HG03571 (cell line): ENCODE results near the gene NEURL1B.

Experiments
- ATAC-seq: cut with Tn5 transposase; IDR thresholded peaks from one replicate; pipeline ENCODE4 v1.9.1; 2021; ENCODE audit not compliant: unreplicated experiment

The NEURL1B gene

DNA sequence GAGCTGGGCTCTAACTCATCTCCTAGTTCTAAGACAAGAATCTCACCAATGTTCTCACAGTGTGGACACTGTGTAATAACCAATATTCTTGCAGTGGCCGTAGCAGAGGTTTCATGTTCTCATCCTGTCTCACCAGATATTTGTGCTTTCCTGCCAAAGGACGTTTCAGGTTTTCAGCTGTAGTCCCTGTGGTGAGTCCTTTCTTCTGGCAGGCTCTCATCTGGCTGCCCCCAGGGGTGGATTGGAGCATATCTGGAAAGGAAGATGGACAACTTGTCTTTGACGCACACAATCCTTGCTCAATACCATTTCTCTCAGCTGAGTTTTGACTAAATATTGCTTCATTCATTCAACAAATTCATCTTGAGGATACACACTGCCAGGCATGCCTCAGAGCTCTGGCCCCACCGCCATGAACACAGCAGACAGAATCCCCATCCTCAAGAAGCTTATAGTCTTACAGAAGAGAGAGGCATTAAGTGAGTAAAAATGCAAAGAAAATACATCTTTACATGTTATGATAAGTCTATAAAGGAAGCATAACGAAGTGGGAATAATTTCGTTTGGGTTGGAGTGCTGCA is 33.8 kb upstream of the NEURL1B start:
- ATAC-seq: no peak

GRCh38 chr5:172608773-172609172 is 32.3 kb upstream of the NEURL1B start:
- no peak for ATAC-seq

GRCh38 chr5:172610643-172611042 is 30.4 kb upstream of the NEURL1B start:
- no peak for ATAC-seq

- ATAC-seq: no peak
Measured at GRCh38 chr5:172611913-172612312, 29.1 kb upstream of the NEURL1B start.

DNA sequence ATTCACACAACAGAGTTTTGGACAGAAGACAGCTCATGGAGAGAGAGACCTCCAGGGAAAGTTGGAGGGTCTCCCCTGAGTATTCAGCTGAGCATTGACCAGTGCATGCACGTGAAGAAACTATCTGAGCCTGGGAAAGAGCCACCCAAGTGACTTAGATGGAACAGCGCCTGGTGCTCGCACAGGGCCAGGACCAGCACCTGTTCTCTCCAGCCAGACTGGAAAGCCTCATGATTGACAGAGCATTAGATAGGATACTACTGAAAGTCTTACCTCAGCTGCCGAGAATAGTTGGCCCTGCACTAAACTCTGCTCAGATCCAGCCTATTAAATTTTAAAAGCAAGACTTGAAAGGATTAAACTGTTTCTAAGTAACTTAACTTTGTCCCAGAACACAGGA is 28.3 kb upstream of the NEURL1B start:
- no peak for ATAC-seq

DNA sequence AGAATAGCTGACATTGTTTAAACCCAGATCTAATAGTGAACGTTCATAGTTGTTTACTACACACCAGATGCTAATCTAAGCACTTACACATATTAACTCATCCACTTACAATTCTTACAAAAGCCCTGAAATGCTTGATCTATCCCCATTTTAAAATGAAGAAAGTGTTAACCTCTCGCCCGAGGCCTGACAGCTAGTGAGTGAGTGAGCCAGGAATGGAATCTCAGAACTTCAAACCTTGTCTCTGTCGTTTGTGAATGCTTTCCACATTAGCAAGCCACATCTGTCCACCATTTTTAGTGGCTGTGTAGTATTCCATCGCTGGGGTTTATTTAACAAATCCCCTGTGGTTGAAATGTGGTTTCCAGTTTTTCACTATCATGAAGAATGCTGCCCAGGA is 24.9 kb upstream of the NEURL1B start:
- no peak for ATAC-seq

GRCh38 chr5:172616730-172617129 is 24.3 kb upstream of the NEURL1B start:
- no peak for ATAC-seq

GRCh38 chr5:172617817-172618216 is 23.2 kb upstream of the NEURL1B start:
- ATAC-seq: no peak

DNA sequence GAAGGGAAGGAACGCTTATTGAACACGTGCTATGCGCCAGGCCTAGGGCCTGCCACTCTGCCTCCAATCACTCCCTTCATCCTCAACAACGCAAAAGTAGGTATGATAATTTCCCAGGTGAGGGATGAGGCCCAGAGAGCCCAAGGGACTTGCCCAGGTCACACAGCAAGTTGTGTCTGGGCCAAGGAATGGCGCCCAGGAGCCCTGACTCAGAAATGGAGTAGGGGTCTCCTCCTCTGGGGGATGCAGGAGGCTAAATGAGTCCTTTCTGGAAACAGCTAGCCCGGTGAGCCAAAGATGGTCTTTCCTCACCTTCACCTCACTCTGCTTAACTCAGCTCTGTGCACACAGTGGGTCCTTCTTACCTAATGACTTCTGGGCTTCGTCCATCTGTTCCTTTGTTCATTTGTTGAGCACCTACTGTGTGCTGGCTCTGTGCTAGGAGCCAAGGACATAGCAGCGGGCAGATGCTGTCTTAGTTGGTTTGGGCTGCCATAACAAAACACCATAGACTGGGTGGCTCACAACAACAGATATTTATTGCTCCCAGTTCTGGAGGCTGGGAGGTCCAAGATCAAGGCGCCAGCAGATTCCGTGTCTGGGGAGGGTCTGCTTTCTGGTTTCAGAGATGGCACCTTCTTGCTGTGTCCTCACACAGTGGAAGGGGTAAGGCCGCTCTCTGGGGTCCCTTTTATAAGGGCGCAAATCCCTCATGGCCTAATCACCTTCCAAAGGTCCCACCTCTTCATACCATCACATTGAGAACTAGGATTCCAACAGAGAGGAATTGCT is 22.3 kb upstream of the NEURL1B start:
- no peak for ATAC-seq

DNA sequence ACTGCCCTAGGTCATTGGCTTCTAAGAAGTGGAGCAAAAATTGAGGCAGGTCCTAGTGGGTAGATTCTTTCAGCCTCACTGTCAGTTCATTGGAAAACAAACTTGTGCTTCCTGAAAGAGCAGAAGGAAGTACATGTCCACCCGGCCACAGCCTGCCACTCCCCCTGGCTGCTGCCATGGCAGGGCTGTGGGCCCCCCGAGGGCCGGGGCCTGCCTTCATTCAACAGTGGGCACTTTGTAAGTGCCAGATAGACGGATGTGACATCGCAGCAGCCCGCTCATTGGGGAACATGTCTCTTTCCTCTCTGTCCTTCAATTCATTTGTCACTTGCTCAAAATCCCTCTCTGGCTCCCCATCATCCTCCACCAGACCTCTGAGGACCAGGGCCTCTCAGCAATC is 20.6 kb upstream of the NEURL1B start:
- ATAC-seq: no peak

DNA sequence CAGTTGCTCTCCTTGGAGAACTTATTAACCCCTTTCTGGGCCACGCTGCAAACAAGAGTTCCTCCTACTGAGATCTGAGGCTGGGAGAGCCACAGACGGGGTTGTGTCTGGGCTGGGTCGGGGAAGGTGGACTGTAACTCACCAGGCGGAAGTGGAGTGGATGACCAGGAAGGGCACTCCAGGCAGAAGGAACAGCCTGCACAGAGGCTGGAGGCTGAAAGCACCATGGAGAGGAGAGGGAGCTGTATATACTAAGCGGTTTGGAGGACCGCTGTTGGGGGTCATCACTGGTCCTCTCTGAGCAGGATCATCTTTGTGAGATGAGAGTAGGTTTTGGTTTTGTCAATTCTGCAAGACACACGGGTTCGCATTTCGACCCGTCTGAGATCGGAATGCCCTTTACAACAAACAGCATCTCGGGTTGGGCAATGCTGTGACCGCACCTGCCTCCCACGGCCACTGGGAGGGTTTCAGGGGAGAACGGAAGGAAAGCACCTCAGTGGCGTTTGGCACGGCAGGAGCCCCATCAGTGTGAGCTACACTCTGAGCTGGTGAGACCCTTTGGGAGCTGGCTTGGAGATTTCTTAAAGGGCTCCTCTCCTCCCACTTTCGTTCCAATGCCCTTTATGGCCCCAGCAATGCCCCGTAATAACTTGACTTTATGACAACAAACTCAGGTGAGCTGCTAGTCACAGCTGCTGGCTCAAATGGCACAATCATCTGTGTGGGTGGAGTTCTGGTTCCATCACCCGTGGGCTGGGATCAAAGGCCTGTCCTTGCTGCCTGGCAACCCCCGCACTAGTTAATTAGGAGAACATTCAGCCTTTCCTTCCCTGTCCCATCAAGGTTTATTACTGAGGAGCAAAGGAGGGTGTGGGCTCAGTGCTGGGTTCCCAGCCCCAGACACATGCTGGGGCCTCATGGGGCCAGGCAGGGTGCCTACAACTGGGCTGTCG is 18.7 kb upstream of the NEURL1B start:
- ATAC-seq: no peak

GRCh38 chr5:172623313-172623980 is 17.6 kb upstream of the NEURL1B start:
- ATAC-seq: no peak

GRCh38 chr5:172624083-172624995 is 16.7 kb upstream of the NEURL1B start:
- no peak for ATAC-seq

- ATAC-seq: no peak
Measured at GRCh38 chr5:172624996-172625964, 15.8 kb upstream of the NEURL1B start.

DNA sequence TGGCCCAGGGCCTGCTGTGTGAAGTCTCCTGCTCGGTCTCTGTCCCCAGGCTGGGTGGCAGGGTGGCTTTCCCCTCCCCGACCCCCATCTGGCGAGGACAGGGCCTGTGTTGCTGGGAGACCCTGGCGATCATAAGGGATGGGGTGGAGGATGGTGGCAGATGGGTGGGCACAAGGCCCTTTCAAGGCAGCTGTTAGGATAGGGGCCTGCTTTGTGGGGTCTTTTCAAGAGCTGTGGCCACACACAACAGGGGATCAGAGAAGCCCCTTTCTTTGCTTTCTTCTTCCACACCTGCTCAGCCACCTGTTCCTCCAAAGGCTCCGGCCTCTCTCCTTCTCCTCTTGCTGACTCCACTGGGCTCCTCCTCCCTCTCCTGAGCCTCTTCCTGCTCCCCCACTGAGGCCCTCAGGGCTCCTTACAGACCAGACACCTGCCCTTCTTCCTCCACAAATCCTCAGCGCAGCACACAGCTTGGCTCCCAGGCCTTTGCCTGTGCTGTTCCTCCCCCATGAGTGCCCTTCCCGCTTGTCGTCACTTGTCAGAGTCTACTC is 15.0 kb upstream of the NEURL1B start:
- ATAC-seq: no peak

DNA sequence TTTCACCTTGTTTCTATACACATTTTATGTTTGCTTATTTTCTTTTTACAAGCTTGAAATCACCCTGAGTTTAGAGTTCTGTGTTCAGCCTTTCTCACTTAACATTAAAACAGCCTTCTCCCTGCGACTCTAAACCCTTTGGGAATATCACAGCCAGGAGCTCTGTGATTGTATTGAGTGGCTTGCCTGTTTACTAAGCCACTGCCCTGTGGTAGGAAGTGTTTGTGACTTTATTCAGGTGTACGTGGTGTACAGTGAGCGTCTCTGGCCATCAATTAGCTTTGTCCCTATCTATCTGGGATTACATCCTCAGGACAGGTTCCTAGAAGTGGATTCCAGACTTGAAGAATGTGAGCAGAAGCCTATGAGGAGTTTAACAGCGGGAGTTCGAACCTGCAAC is 11.0 kb upstream of the NEURL1B start:
- ATAC-seq: no peak

GRCh38 chr5:172630482-172630881 is 10.6 kb upstream of the NEURL1B start:
- ATAC-seq: no peak

GRCh38 chr5:172630986-172631385 is 10.1 kb upstream of the NEURL1B start:
- ATAC-seq: no peak
